Lung microvascular endothelial cell (primary cell): ENCODE results near the gene TAF4B. TPM values are rescaled to one million over a fixed set of nuclear protein-coding genes. Genes with fewer than 3 reads are reported as not detected.
"Not testable (repeated sequence)": the region's sequence is repeated elsewhere in the genome, so short reads cannot be mapped to it uniquely, and the experiment has no call there.

Experiments
- DNase-seq, 2 donors: peaks; one replicate each; pipeline versions ENCODE4 v3.0.0 to v3.0.0-alpha.2; 2010; ENCODE audit warnings: low read depth in 2 of 2
- total RNA-seq: library from RNA; depleted of rRNA; stranded (reverse); fragments of >200 nt; gene quantifications from 2 replicates; pipeline ENCODE4 v1.2.1, GENCODE V29; 2014

TAF4B gene
- total RNA-seq, 1 donor from 2014 or later, result 1.4 TPM

- DNase-seq, result not testable (repeated sequence)
Measured at GRCh38 chr18:26237363-26237762, 11.1 kb downstream of the TAF4B start.

GRCh38 chr18:26238718-26239117, 12.5 kb downstream of the TAF4B start:
- not testable (repeated sequence) for DNase-seq

- DNase-seq, result not testable (repeated sequence)
Measured at GRCh38 chr18:26242392-26242791, 16.1 kb downstream of the TAF4B start.

- not testable (repeated sequence) for DNase-seq
Measured at GRCh38 chr18:26245434-26245833, 19.2 kb downstream of the TAF4B start.

GRCh38 chr18:26252411-26252810, 26.2 kb downstream of the TAF4B start:
- no peak for DNase-seq

GRCh38 chr18:26254808-26255207, 28.6 kb downstream of the TAF4B start:
- DNase-seq, result not testable (repeated sequence)

GRCh38 chr18:26255695-26256622, 29.7 kb downstream of the TAF4B start:
- no peak for DNase-seq

- no peak for DNase-seq
Measured at GRCh38 chr18:26258711-26259110, 32.5 kb downstream of the TAF4B start.

- DNase-seq, result not testable (repeated sequence)
Measured at GRCh38 chr18:26259416-26259815, 33.2 kb downstream of the TAF4B start.

GRCh38 chr18:26262156-26262555, 35.9 kb downstream of the TAF4B start:
- no peak for DNase-seq

GRCh38 chr18:26267357-26267930, 41.2 kb downstream of the TAF4B start:
- DNase-seq, result no peak

GRCh38 chr18:26268454-26268853, 42.2 kb downstream of the TAF4B start:
- no peak for DNase-seq

- DNase-seq, result no peak
Measured at GRCh38 chr18:26271917-26272549, 45.8 kb downstream of the TAF4B start.

- DNase-seq, result no peak
Measured at GRCh38 chr18:26277374-26277773, 51.1 kb downstream of the TAF4B start.

GRCh38 chr18:26279428-26279827, 53.2 kb downstream of the TAF4B start:
- DNase-seq, result no peak

- no peak for DNase-seq
Measured at GRCh38 chr18:26286008-26286407, 59.8 kb downstream of the TAF4B start.

- no peak for DNase-seq
Measured at GRCh38 chr18:26287644-26288043, 61.4 kb downstream of the TAF4B start.

- no peak for DNase-seq
Measured at GRCh38 chr18:26290385-26290784, 64.1 kb downstream of the TAF4B start.

- no peak for DNase-seq
Measured at GRCh38 chr18:26293982-26294381, 67.7 kb downstream of the TAF4B start.

GRCh38 chr18:26298107-26298506, 71.9 kb downstream of the TAF4B start:
- DNase-seq, result no peak

GRCh38 chr18:26301681-26302080, 75.4 kb downstream of the TAF4B start:
- DNase-seq, result no peak

- DNase-seq, result not testable (repeated sequence)
Measured at GRCh38 chr18:26303222-26303621, 77.0 kb downstream of the TAF4B start.
